Loucy (cell line): ENCODE measurements around the gene FMNL2.

Experiments used
- EZH2phosphoT487 ChIP-seq: fragments of 200-600 bp; IDR thresholded peaks from 2 replicates; pipeline ENCODE4 v1.6.1; 2018; ENCODE audit warnings: antibody characterized with exemption, mild to moderate bottlenecking, moderate library complexity, borderline replicate concordance
- TF ChIP-seq, protein P1 (sequence below): fragments of 200-600 bp; sonication (generic); conservative IDR thresholded peaks from 2 replicates; pipeline ENCODE4 v1.5.1; 2014; ENCODE audit warnings: mild to moderate bottlenecking, antibody characterized with exemption, low read length

DNA sequence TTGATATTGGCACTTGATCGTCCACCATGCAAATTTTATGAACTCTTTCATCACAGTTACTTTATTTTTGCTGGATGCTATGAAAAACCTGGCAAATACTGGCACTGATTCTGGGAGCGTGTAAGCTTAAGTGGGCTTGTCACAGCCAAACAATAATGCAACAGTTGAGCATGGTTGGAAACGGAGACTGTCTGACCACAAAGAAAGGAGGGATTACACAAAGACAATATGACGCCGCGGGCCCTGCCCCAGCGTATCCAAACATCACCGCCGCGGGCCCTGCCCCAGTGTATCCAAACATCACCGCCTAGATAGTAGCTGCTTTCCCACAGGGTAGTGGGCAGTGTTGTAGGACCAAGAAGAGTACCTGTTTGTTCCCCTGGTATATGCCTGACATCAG is 246.4 kb downstream of the FMNL2 start:
- TF ChIP-seq, protein P1, sequence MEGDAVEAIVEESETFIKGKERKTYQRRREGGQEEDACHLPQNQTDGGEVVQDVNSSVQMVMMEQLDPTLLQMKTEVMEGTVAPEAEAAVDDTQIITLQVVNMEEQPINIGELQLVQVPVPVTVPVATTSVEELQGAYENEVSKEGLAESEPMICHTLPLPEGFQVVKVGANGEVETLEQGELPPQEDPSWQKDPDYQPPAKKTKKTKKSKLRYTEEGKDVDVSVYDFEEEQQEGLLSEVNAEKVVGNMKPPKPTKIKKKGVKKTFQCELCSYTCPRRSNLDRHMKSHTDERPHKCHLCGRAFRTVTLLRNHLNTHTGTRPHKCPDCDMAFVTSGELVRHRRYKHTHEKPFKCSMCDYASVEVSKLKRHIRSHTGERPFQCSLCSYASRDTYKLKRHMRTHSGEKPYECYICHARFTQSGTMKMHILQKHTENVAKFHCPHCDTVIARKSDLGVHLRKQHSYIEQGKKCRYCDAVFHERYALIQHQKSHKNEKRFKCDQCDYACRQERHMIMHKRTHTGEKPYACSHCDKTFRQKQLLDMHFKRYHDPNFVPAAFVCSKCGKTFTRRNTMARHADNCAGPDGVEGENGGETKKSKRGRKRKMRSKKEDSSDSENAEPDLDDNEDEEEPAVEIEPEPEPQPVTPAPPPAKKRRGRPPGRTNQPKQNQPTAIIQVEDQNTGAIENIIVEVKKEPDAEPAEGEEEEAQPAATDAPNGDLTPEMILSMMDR: no peak
- no peak for TF ChIP-seq EZH2phosphoT487
